ENCODE results near the gene FAM131A.

Gene FAM131A

DNA sequence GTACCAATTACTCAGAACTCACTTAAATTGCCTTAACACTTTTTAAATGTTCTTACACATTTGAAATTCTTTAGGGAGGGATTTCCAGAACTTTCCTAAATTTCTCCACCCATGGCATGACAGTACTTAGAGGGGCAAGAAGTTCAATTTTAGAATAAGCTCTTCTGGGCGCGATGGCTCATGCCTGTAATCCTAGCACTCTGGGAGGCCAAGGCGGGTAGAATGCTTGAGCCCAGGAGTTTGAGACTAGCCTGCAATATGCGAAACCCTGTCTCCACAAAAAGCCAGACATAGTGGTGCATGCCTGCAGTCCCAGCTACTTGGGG is 10.6 kb downstream of the FAM131A start:
- Histone ChIP-seq H3K27ac (replicated peaks) (no peak overlapping the region), H3K4me3 (replicated peaks; ENCODE audit: insufficient read depth, low read length) (no peak overlapping the region), H3K27me3 (ENCODE audit: insufficient read depth, poor library complexity, severe bottlenecking) (no peaks in the 10 kb centered on the region)
- TF ChIP-seq, protein P1, sequence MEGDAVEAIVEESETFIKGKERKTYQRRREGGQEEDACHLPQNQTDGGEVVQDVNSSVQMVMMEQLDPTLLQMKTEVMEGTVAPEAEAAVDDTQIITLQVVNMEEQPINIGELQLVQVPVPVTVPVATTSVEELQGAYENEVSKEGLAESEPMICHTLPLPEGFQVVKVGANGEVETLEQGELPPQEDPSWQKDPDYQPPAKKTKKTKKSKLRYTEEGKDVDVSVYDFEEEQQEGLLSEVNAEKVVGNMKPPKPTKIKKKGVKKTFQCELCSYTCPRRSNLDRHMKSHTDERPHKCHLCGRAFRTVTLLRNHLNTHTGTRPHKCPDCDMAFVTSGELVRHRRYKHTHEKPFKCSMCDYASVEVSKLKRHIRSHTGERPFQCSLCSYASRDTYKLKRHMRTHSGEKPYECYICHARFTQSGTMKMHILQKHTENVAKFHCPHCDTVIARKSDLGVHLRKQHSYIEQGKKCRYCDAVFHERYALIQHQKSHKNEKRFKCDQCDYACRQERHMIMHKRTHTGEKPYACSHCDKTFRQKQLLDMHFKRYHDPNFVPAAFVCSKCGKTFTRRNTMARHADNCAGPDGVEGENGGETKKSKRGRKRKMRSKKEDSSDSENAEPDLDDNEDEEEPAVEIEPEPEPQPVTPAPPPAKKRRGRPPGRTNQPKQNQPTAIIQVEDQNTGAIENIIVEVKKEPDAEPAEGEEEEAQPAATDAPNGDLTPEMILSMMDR (IDR thresholded peaks at IDR 0.05; ENCODE audit: insufficient read depth, low read length): no peak
- TF ChIP-seq POLR2AphosphoS5 (IDR thresholded peaks at IDR 0.05; ENCODE audit: low read depth) (no peak), SPI1 (IDR thresholded peaks at IDR 0.05; ENCODE audit: borderline replicate concordance, low read depth) (no peak), GABPA (IDR thresholded peaks at IDR 0.05; ENCODE audit: low read depth) (no peak), REST (IDR thresholded peaks at IDR 0.05; ENCODE audit: insufficient replicate concordance, low read depth) (no peak)
- DNase-seq (ENCODE audit: low read depth in 1 of 2, low spot score in 1 of 2): no peak

DNA sequence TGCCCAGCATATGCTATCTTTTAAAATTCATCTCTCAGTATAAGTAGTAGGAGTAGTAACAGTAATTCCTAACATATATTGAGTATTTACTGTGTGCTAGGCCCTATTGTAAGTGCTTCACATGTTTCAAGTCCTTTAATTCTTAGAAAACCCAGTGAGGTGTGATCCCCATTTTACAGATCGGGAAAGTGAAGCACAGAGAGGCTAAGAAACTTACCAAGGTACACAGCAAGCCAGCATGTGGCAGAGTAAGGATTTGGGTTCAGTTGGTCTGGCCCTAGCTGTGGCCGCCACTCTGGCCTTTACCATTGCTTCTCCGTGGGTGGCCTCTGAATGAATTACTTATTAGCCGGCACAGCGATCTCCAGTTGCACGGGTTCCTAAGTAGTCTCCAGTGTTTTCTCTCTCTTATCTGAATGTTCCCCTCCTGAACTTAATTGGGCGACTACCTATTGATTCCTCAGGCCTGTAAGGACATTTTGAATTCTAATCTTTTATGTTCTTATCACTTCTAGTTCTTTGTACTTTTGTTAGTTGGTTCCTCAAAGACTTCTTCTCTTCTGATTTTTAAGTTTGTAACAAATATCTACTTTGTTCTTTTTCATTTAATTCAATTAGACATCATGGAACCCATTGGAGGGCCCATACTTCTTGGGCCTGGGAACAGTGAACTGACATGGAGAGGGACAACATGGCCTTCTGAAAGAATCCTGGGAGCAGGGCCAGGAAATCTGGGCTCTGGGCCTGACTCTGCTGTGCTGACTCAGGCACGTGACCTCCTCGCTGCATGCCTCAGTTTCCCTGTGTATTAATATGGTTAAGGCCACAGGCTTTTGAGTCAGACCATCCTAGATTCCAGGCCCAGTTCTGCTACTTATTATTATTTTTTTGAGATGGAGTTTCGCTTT is 12.4 kb downstream of the FAM131A start:
- Histone ChIP-seq H3K27ac (replicated peaks) (no peak overlapping the region), H3K27me3 (ENCODE audit: insufficient read depth, poor library complexity, severe bottlenecking) (no peaks in the 10 kb centered on the region), H3K4me3 (replicated peaks; ENCODE audit: insufficient read depth, low read length) (no peak overlapping the region)
- TF ChIP-seq GABPA (IDR thresholded peaks at IDR 0.05; ENCODE audit: low read depth) (no peak), REST (IDR thresholded peaks at IDR 0.05; ENCODE audit: insufficient replicate concordance, low read depth) (no peak), SPI1 (IDR thresholded peaks at IDR 0.05; ENCODE audit: borderline replicate concordance, low read depth) (no peak), POLR2AphosphoS5 (IDR thresholded peaks at IDR 0.05; ENCODE audit: low read depth) (no peak)
- TF ChIP-seq, protein P1 (IDR thresholded peaks at IDR 0.05; ENCODE audit: insufficient read depth, low read length): no peak
- no peak for DNase-seq (ENCODE audit: low read depth in 1 of 2, low spot score in 1 of 2)

GRCh38 chr3:184350618-184351017 is 13.2 kb downstream of the FAM131A start:
- no peak overlapping the region for H3K4me3 ChIP-seq (replicated peaks; ENCODE audit: insufficient read depth, low read length)
- TF ChIP-seq POLR2AphosphoS5 (IDR thresholded peaks at IDR 0.05; ENCODE audit: low read depth): no peak
- no peak for TF ChIP-seq REST (IDR thresholded peaks at IDR 0.05; ENCODE audit: insufficient replicate concordance, low read depth)
- TF ChIP-seq, protein P1 (IDR thresholded peaks at IDR 0.05; ENCODE audit: insufficient read depth, low read length): no peak
- no peak for TF ChIP-seq GABPA (IDR thresholded peaks at IDR 0.05; ENCODE audit: low read depth)
- no peak for TF ChIP-seq SPI1 (IDR thresholded peaks at IDR 0.05; ENCODE audit: borderline replicate concordance, low read depth)
- no peak overlapping the region for H3K27ac ChIP-seq (replicated peaks)
- DNase-seq (ENCODE audit: low read depth in 1 of 2, low spot score in 1 of 2): no peak
- no peaks in the 10 kb centered on the region for H3K27me3 ChIP-seq (ENCODE audit: insufficient read depth, poor library complexity, severe bottlenecking)

Data from HL-60 (cell line).